Measurements from ENCODE around the gene GPD2. TPM values are rescaled to one million over a fixed set of nuclear protein-coding genes. Genes with fewer than 3 reads are reported as not detected.

GPD2 gene
- polyA plus RNA-seq, 3 donors from 2014 or later: 5.6 to 13.3 (median 6.5) TPM

DNA sequence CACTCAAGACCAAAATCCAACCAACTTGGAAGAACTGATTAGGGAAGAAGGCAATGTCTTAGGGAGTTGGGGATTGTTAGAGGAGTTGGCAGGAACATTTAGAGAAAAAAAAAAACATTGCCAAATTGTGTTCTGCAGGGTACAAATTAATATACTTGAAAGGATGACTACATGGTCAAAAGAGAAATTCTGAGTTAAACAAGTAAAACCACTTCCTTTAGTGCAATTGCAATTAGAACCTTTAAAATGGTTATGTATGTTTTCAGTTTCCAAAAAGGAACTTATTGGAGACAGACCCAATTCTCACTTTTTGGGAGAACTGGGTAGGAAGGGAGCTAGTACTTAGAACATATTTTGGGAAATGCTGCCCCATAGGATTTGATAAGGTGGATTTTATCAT is 137.9 kb downstream of the GPD2 start:
- no peak for DNase-seq
- H3K27ac Mint-ChIP-seq: no peak overlapping the region
- no peaks in the 10 kb centered on the region for H3K27me3 Mint-ChIP-seq (ENCODE audit: low read depth in 3 of 3)
- H3K4me3 Mint-ChIP-seq: no peak overlapping the region
- peaks cover 20 to 60% (median 33%) of the 10 kb centered on the region in 3 donors for H3K36me3 Mint-ChIP-seq
- H3K4me1 Mint-ChIP-seq: peaks cover 6 to 12% of the 10 kb centered on the region in 2 donors
- no peaks in the 10 kb centered on the region for H3K9me3 Mint-ChIP-seq

DNA sequence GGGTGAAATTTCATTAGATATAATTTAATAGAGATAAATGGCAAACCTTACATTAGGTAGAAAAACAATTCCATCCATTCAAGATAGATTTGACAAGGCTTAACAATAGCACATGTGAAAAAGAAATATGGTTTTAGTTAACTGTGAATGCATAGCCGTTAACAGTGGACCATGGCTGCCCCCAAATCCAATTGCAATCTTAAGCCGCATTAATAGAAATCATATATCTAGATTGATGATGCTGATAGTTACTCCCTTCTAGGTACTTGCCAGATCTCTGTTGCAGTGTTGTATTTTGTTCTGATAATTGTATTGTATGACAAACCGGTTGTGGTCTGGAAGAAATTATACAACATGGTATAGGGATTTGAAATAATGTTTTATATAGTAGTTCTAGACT is 139.8 kb downstream of the GPD2 start:
- DNase-seq: no peak
- Mint-ChIP-seq H3K27ac (no peak overlapping the region), H3K9me3 (no peaks in the 10 kb centered on the region), H3K4me1 (peaks cover 8 to 21% of the 10 kb centered on the region in 2 donors), H3K36me3 (peaks cover 20 to 53% (median 32%) of the 10 kb centered on the region in 3 donors), H3K4me3 (no peak overlapping the region), H3K27me3 (ENCODE audit: low read depth in 3 of 3) (no peaks in the 10 kb centered on the region)

DNA sequence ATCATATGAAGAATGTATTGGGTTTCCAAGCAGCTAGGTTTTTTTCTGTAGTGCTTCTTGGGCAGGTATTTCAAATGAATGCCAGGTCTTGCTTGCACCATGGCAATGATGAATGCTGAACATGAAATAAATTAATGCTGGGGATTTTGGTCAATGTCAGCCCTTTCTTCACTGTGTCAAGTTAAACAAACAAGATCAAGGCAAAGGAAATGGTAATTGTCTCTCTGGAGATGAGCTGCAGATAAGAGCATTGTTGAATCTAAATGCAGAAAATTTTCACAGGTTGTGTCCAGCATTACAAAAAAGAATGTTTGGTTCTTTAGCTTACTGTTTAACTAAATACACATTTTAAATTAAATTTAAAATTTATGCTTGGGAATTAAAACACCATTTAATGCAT is 144.3 kb downstream of the GPD2 start:
- no peak for DNase-seq

DNA sequence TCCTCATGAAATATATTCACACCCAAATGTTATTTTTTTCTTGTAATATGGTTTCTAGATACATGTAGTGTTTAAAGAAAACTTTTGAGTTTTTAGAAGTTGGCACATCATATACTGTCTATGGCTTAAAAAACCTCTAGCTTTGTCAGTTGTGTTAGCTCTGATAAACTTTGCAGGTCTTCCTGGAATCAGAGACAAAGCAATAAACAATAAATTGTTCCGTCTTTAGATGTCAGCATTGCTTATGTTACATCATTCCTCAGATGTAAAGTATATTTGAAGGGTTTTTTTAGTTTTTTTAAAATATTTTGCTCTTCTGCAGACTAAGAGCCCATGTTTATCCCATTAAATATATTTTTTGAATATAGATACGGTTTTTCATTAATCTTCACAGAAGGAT is 145.1 kb downstream of the GPD2 start:
- no peak for DNase-seq
- Mint-ChIP-seq H3K27me3 (ENCODE audit: low read depth in 3 of 3) (no peaks in the 10 kb centered on the region), H3K4me3 (no peak overlapping the region), H3K27ac (no peak overlapping the region), H3K4me1 (peaks cover 2 to 20% of the 10 kb centered on the region in 2 donors), H3K9me3 (no peaks in the 10 kb centered on the region), H3K36me3 (peaks cover 11 to 50% (median 14%) of the 10 kb centered on the region in 3 donors)

More for the DNA sequence above, 144.3 kb downstream of the GPD2 start:
- H3K36me3 Mint-ChIP-seq: peaks cover 11 to 43% (median 14%) of the 10 kb centered on the region in 3 donors
- peaks cover 2 to 20% of the 10 kb centered on the region in 2 donors for H3K4me1 Mint-ChIP-seq
- H3K27ac Mint-ChIP-seq: no peak overlapping the region
- no peaks in the 10 kb centered on the region for H3K27me3 Mint-ChIP-seq (ENCODE audit: low read depth in 3 of 3)
- no peak overlapping the region for H3K4me3 Mint-ChIP-seq
- no peaks in the 10 kb centered on the region for H3K9me3 Mint-ChIP-seq

DNA sequence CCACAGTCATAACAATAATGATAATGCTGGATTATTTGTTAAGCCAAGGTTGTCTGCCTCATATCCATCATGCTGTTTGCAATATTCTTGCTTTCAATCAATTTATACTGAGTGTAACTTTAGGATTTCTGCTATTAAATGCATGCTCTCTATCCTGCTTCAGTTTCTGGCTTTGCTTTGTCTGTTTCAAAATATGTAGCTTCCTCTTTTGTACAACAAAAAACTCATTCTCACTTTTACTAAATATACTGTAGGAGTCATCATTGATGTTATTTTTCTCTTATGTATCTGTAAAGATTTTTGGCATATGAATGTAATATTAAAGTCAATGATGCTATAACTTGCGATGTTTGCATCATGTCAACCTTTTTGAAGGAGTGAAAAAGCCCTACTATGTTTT is 149.3 kb downstream of the GPD2 start:
- H3K4me3 Mint-ChIP-seq: no peak overlapping the region
- H3K27me3 Mint-ChIP-seq (ENCODE audit: low read depth in 3 of 3): no peaks in the 10 kb centered on the region
- peaks cover 4 to 24% of the 10 kb centered on the region in 2 donors for H3K4me1 Mint-ChIP-seq
- H3K9me3 Mint-ChIP-seq: no peaks in the 10 kb centered on the region
- H3K36me3 Mint-ChIP-seq: peaks cover 8 to 29% (median 11%) of the 10 kb centered on the region in 3 donors
- H3K27ac Mint-ChIP-seq: no peak overlapping the region
- no peak for DNase-seq

DNA sequence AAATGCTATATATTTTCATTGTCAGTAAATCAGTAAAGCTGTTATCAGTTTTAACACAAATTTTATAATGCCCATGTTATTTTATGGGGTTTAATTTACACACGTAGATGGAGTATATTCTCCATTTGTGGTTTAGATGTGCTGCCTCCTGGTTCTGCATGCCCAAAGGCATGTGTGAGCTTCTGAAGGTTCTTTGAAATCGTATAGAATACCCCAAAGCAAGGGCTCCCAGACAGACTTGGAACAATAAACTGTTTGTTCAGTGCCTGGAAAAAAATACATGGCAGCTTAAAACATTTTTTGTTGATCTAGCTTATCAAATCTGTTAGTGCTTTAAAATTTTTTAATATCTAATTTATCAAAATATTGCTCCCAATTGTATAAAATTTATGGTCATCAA is 150.4 kb downstream of the GPD2 start:
- Mint-ChIP-seq H3K9me3 (no peaks in the 10 kb centered on the region), H3K36me3 (peaks cover 8 to 29% (median 11%) of the 10 kb centered on the region in 3 donors), H3K4me3 (no peak overlapping the region), H3K27ac (no peak overlapping the region), H3K4me1 (peaks cover 2 to 17% of the 10 kb centered on the region in 2 donors), H3K27me3 (ENCODE audit: low read depth in 3 of 3) (no peaks in the 10 kb centered on the region)
- no peak for DNase-seq

DNA sequence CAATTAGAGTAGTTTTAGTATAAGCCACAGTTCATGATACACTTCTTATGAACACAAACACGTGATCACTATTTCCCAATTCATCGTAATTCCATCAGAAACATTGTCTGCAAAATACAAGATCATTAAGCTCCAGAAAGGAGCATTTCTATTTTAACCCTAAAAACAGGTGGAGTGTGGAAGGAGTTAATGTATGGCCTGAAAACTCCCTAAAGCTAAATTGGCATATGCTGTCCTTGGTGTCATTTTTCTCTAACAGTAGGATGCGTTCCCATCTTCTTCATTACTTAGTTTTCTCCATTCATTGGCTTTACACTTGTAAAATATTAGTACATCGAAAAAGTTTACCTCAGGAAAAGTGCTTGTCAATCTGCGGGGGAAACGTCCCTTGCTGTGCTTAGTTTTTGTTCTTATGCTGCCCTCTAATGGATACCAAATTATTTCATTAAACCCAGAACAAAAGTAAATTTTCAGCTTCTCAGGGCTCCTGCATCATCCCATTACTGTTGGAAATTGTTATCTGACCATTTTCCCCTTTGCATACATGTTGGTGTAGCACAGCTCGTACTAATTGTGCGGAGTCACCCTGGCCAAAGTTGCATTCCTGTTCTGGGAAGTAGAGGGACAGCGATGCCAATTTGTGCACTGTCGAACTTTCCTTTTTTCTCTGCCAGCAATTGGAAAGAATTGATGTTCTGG is 153.4 kb downstream of the GPD2 start:
- H3K27ac Mint-ChIP-seq: no peak overlapping the region
- no peaks in the 10 kb centered on the region for H3K27me3 Mint-ChIP-seq (ENCODE audit: low read depth in 3 of 3)
- DNase-seq: peak; percentile 30 to 42 (median 39)
- peaks cover 2 to 12% of the 10 kb centered on the region in 2 donors for H3K4me1 Mint-ChIP-seq
- no peak overlapping the region for H3K4me3 Mint-ChIP-seq
- no peaks in the 10 kb centered on the region for H3K9me3 Mint-ChIP-seq
- peaks cover 0 to 14% (median 4%) of the 10 kb centered on the region in 3 donors for H3K36me3 Mint-ChIP-seq

DNA sequence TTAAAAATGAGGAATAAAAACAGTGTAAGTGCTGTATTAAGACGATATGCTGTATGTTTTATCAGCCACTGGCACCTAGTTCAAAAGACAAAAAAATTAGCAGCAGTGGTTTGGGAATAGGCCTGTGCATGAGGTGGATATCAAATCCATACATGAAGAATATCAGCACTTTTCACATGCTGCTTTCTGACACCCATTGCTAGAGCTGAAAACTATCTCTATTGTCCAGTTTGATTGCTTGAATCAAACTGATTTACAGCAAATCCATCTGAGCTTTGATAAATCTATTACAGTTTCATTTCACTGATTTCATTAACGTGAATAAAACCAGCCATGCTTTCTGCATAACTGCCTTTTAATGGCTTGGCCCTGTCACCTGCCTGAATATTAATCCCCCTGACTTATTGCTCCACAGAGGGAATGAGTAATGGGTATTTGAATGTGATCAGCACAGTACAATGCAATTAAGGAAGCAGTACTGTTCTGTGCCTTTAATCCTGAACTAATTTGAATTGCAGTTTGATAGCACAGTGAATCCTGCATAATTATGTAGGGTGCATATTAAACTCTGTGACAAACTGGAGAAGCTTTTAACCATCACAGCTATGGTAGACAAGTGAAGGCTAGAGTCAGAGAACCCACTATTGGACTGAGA is 154.0 kb downstream of the GPD2 start:
- peaks cover 0 to 9% (median 0%) of the 10 kb centered on the region in 3 donors for H3K36me3 Mint-ChIP-seq
- no peak for DNase-seq
- H3K4me3 Mint-ChIP-seq: no peak overlapping the region
- H3K4me1 Mint-ChIP-seq: peaks cover 2 to 8% of the 10 kb centered on the region in 2 donors
- H3K27ac Mint-ChIP-seq: no peak overlapping the region
- no peaks in the 10 kb centered on the region for H3K9me3 Mint-ChIP-seq
- H3K27me3 Mint-ChIP-seq (ENCODE audit: low read depth in 3 of 3): no peaks in the 10 kb centered on the region

DNA sequence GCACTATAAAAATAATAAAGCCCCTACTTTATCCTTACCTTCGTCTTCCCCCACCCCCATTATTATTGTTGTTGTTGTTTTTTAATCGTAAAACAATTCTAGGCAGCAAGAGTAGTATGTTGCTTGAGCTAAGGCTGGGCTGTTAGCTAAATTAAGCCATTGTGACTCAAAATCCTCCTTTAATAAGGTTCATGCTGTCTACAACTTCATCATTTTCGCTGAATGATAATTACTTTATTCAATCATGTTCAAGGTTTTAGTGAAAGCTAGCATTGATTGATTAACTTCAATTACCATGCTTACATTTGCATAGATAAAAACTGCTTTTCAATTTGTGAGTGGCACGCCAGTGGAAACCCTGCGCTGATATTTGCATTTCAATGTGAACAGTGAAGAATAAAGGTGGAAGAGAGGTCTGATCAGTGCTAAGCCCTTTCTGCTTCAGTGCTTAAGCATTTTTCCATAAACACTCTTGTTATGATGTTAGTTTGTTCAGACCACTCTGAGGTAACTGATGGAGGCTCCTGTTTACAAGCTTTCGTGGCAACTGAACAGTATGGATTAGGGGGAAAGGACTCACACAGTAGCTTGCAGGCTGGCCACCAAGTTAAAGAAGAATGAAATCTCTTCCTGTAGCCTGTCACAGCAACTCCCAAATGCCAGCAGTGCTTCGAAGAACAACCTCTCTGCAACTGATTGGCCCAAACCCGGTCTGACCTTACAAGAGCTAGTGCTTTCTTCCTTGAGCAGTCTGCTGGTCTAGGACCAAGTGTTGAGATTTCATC is 156.8 kb downstream of the GPD2 start:
- no peak overlapping the region for H3K4me3 Mint-ChIP-seq
- peaks cover 2 to 8% of the 10 kb centered on the region in 2 donors for H3K4me1 Mint-ChIP-seq

DNA sequence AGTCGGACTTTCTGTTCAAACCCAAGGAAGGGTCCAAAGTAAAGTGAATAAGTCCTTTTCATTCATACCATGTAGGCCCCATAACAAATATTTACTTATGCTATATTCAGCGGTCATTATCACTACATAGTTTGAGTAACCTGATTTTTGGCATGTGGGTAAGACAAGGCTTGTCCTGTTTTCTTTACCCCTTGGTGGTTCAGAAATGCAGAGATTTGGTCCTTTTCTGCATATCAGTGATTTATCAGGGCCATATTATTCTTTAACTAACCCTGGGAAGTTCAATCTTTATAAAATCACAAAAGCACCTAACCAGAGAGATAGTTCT is 157.4 kb downstream of the GPD2 start:
- DNase-seq: no peak
- H3K27me3 Mint-ChIP-seq (ENCODE audit: low read depth in 3 of 3): no peaks in the 10 kb centered on the region
- H3K4me3 Mint-ChIP-seq: no peak overlapping the region

More for the DNA sequence above, 156.8 kb downstream of the GPD2 start:
- no peak for DNase-seq
- Mint-ChIP-seq H3K36me3 (no peaks in the 10 kb centered on the region), H3K9me3 (no peaks in the 10 kb centered on the region), H3K27me3 (ENCODE audit: low read depth in 3 of 3) (no peaks in the 10 kb centered on the region), H3K27ac (no peak overlapping the region)

DNA sequence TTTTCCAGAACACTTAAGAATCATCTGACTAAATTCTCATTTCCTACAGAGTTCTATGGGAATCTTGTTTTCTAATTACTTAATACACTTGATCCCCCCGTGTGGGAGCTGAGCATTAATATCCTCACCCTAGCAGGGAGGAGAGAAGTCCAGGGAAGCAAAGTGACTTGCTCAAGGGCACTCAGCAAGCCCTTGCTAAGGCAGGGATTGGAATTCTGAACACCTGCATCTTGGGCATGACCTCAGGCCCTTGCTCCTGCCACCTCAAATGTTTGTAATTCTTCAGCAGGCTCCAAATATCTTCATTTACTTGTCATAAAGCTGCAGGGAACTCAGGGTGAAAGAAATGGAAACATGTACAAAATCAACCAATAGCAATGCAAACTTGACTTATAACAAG is 162.4 kb downstream of the GPD2 start:
- Mint-ChIP-seq H3K27me3 (ENCODE audit: low read depth in 3 of 3) (peaks cover 0 to 2% (median 0%) of the 10 kb centered on the region in 3 donors), H3K4me1 (no peaks in the 10 kb centered on the region), H3K9me3 (no peaks in the 10 kb centered on the region), H3K36me3 (peaks cover 0 to 4% (median 0%) of the 10 kb centered on the region in 3 donors), H3K27ac (no peak overlapping the region), H3K4me3 (no peak overlapping the region)
- DNase-seq: no peak

More for the DNA sequence above, 157.4 kb downstream of the GPD2 start:
- no peaks in the 10 kb centered on the region for H3K9me3 Mint-ChIP-seq
- H3K36me3 Mint-ChIP-seq: no peaks in the 10 kb centered on the region
- H3K4me1 Mint-ChIP-seq: peaks cover 2 to 8% of the 10 kb centered on the region in 2 donors
- H3K27ac Mint-ChIP-seq: no peak overlapping the region

DNA sequence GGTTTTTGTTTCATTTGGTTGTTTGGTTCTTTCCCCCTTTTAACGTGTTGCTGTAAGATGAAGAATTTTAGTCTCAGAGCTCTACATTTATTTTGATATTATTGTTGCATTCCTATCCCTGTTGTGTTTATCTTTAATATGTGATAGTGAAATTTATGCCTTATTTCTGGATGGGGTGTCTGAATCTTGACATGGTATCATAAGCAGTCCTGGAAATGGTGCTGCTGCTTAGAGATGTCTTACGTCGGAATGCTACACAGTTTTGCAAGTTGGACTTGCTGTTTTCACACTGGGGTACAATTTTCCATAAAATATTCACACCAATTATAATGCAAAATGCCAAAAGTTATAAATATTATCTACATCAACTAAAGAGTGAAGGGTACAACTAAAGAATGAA is 164.0 kb downstream of the GPD2 start:
- no peaks in the 10 kb centered on the region for H3K4me1 Mint-ChIP-seq
- peaks cover 0 to 4% (median 0%) of the 10 kb centered on the region in 3 donors for H3K36me3 Mint-ChIP-seq
- no peaks in the 10 kb centered on the region for H3K9me3 Mint-ChIP-seq
- no peak overlapping the region for H3K4me3 Mint-ChIP-seq
- H3K27me3 Mint-ChIP-seq (ENCODE audit: low read depth in 3 of 3): peaks cover 0 to 2% (median 0%) of the 10 kb centered on the region in 3 donors
- DNase-seq: no peak
- H3K27ac Mint-ChIP-seq: no peak overlapping the region

DNA sequence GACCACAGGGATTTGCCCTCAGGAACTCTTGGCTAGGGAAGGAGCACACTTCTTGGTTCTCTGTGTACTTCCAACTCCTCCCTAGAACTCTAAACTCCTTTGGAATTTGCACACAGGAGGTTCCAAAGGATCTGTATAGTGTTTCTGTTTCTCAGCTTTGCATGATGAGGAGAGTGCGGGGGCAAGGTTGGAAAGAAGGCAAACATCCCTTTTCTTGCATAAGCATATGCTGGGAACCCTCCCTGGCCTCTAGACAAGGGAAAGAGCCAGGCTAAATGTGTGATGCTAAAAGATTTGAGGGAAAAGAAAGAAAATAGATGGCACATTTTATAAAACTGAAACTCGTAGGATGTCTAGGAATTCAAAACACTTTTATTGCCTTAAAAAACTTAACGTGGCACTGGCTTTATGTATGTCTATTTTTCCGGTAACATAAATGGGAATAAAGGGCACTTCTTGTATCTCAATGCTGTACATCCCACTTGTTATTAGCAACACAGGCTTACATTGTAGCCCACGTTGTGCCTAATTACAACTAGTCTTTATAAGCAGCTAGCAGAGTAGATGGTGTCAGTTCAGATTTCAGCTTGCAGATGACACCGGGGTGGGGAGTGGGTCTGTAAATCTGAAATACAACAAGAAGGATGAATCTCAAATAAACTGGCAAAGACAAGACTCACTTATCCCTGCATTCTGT is 165.8 kb downstream of the GPD2 start:
- no peak for DNase-seq
- H3K4me3 Mint-ChIP-seq: no peak overlapping the region
- H3K27ac Mint-ChIP-seq: no peak overlapping the region
- H3K27me3 Mint-ChIP-seq (ENCODE audit: low read depth in 3 of 3): peaks cover 0 to 2% (median 2%) of the 10 kb centered on the region in 3 donors
- H3K9me3 Mint-ChIP-seq: no peaks in the 10 kb centered on the region
- H3K4me1 Mint-ChIP-seq: no peaks in the 10 kb centered on the region
- H3K36me3 Mint-ChIP-seq: peaks cover 0 to 4% (median 0%) of the 10 kb centered on the region in 3 donors
